ENCODE results near the gene MAP3K21. TPM values are rescaled to one million over a fixed set of nuclear protein-coding genes. Genes with fewer than 3 reads are reported as not detected.

Gene MAP3K21
- total RNA-seq, 2 experiments from 2014 or later, result 0.44 to 0.45 TPM

- Mint-ChIP-seq H3K36me3 (ENCODE audit: low read depth) (no peaks in the 10 kb centered on the region), H3K4me3 (no peak overlapping the region), H3K4me1 (ENCODE audit: low read depth) (no peaks in the 10 kb centered on the region), H3K27ac (no peak overlapping the region), H3K27me3 (ENCODE audit: low read depth) (peaks cover 3% of the 10 kb centered on the region), H3K9me3 (ENCODE audit: insufficient read depth) (no peaks in the 10 kb centered on the region)
- ChIA-PET CTCF (no interaction called here), POLR2A (no interaction called here)
- ATAC-seq (no peak), DNase-seq (no peak)
Measured at GRCh38 chr1:233381806-233382205, 54.3 kb downstream of the MAP3K21 start.

GRCh38 chr1:233383984-233384383 is 56.5 kb downstream of the MAP3K21 start:
- CTCF ChIA-PET, result interaction anchor here (1.0 to 1.1 kb wide), 2 partner anchors 8 to 18 kb away, joined by 3 to 4 read pairs; no protein-coding TSS in a partner anchor
- no peaks in the 10 kb centered on the region for H3K9me3 Mint-ChIP-seq (ENCODE audit: insufficient read depth)

GRCh38 chr1:233386336-233386735 is 58.8 kb downstream of the MAP3K21 start:
- Mint-ChIP-seq H3K4me1 (ENCODE audit: low read depth) (no peaks in the 10 kb centered on the region), H3K36me3 (ENCODE audit: low read depth) (no peaks in the 10 kb centered on the region), H3K9me3 (ENCODE audit: insufficient read depth) (no peaks in the 10 kb centered on the region), H3K27ac (no peak overlapping the region), H3K4me3 (no peak overlapping the region), H3K27me3 (ENCODE audit: low read depth) (peaks cover 23% of the 10 kb centered on the region)
- ATAC-seq (no peak), DNase-seq (no peak)
- ChIA-PET POLR2A (no interaction called here), CTCF (interaction anchor here (1.3 kb wide), 1 partner anchor 55 kb away, joined by 4 read pairs; no protein-coding TSS in a partner anchor)

More at GRCh38 chr1:233383984-233384383, 56.5 kb downstream of the MAP3K21 start:
- H3K36me3 Mint-ChIP-seq (ENCODE audit: low read depth), result no peaks in the 10 kb centered on the region
- ATAC-seq (no peak), DNase-seq (no peak)
- POLR2A ChIA-PET, result no interaction called here
- no peak overlapping the region for H3K4me3 Mint-ChIP-seq
- peaks cover 10% of the 10 kb centered on the region for H3K27me3 Mint-ChIP-seq (ENCODE audit: low read depth)
- H3K4me1 Mint-ChIP-seq (ENCODE audit: low read depth), result no peaks in the 10 kb centered on the region
- H3K27ac Mint-ChIP-seq, result no peak overlapping the region

GRCh38 chr1:233387585-233387984 is 60.1 kb downstream of the MAP3K21 start:
- DNase-seq (no peak), ATAC-seq (no peak)
- Mint-ChIP-seq H3K4me3 (no peak overlapping the region), H3K27me3 (ENCODE audit: low read depth) (peaks cover 24% of the 10 kb centered on the region), H3K4me1 (ENCODE audit: low read depth) (no peaks in the 10 kb centered on the region), H3K27ac (no peak overlapping the region), H3K36me3 (ENCODE audit: low read depth) (no peaks in the 10 kb centered on the region), H3K9me3 (ENCODE audit: insufficient read depth) (no peaks in the 10 kb centered on the region)
- ChIA-PET POLR2A (interaction anchor here (0.6 kb wide), 1 partner anchor 872 kb away, joined by 3 read pairs; no protein-coding TSS in a partner anchor), CTCF (interaction anchor here (1.3 kb wide), 1 partner anchor 53 kb away, joined by 4 read pairs; no protein-coding TSS in a partner anchor)

GRCh38 chr1:233389169-233389568 is 61.6 kb downstream of the MAP3K21 start:
- ChIA-PET CTCF (no interaction called here), POLR2A (no interaction called here)
- ATAC-seq (no peak), DNase-seq (no peak)
- peaks cover 24% of the 10 kb centered on the region for H3K27me3 Mint-ChIP-seq (ENCODE audit: low read depth)
- no peaks in the 10 kb centered on the region for H3K4me1 Mint-ChIP-seq (ENCODE audit: low read depth)
- no peaks in the 10 kb centered on the region for H3K36me3 Mint-ChIP-seq (ENCODE audit: low read depth)
- H3K4me3 Mint-ChIP-seq, result no peak overlapping the region
- H3K27ac Mint-ChIP-seq, result no peak overlapping the region
- no peaks in the 10 kb centered on the region for H3K9me3 Mint-ChIP-seq (ENCODE audit: insufficient read depth)

GRCh38 chr1:233389893-233390292 is 62.4 kb downstream of the MAP3K21 start:
- Mint-ChIP-seq H3K27me3 (ENCODE audit: low read depth) (peaks cover 24% of the 10 kb centered on the region), H3K9me3 (ENCODE audit: insufficient read depth) (no peaks in the 10 kb centered on the region), H3K4me1 (ENCODE audit: low read depth) (no peaks in the 10 kb centered on the region), H3K27ac (no peak overlapping the region), H3K4me3 (no peak overlapping the region), H3K36me3 (ENCODE audit: low read depth) (no peaks in the 10 kb centered on the region)
- ATAC-seq, result no peak
- ChIA-PET POLR2A (no interaction called here), CTCF (no interaction called here)
- no peak for DNase-seq

- no peaks in the 10 kb centered on the region for H3K9me3 Mint-ChIP-seq (ENCODE audit: insufficient read depth)
- no peak overlapping the region for H3K27ac Mint-ChIP-seq
- DNase-seq, result no peak
- no peaks in the 10 kb centered on the region for H3K36me3 Mint-ChIP-seq (ENCODE audit: low read depth)
- no peak overlapping the region for H3K4me3 Mint-ChIP-seq
- H3K27me3 Mint-ChIP-seq (ENCODE audit: low read depth), result peaks cover 24% of the 10 kb centered on the region
- CTCF ChIA-PET, result interaction anchor here (1.4 kb wide), 1 partner anchor 7 kb away, joined by 3 read pairs; no protein-coding TSS in a partner anchor
- ATAC-seq, result no peak
- POLR2A ChIA-PET, result no interaction called here
- H3K4me1 Mint-ChIP-seq (ENCODE audit: low read depth), result no peaks in the 10 kb centered on the region
Measured at GRCh38 chr1:233390842-233391737, 63.6 kb downstream of the MAP3K21 start.

GRCh38 chr1:233393084-233393840 is 65.7 kb downstream of the MAP3K21 start:
- ATAC-seq (no peak), DNase-seq (no peak)
- H3K4me3 Mint-ChIP-seq, result no peak overlapping the region
- no peak overlapping the region for H3K27ac Mint-ChIP-seq
- ChIA-PET POLR2A (no interaction called here), CTCF (interaction anchor here (0.8 to 1.7 kb wide), 5 partner anchors 26 to 722 kb away, joined by 3 to 6 read pairs (median 4); no protein-coding TSS in a partner anchor)
- H3K9me3 Mint-ChIP-seq (ENCODE audit: insufficient read depth), result no peaks in the 10 kb centered on the region
- no peaks in the 10 kb centered on the region for H3K36me3 Mint-ChIP-seq (ENCODE audit: low read depth)
- H3K27me3 Mint-ChIP-seq (ENCODE audit: low read depth), result peaks cover 22% of the 10 kb centered on the region
- H3K4me1 Mint-ChIP-seq (ENCODE audit: low read depth), result no peaks in the 10 kb centered on the region

GRCh38 chr1:233393926-233394680 is 66.6 kb downstream of the MAP3K21 start:
- peaks cover 17% of the 10 kb centered on the region for H3K27me3 Mint-ChIP-seq (ENCODE audit: low read depth)
- no peaks in the 10 kb centered on the region for H3K36me3 Mint-ChIP-seq (ENCODE audit: low read depth)
- no peak overlapping the region for H3K27ac Mint-ChIP-seq
- DNase-seq, result no peak
- no peak for ATAC-seq
- H3K4me3 Mint-ChIP-seq, result no peak overlapping the region
- POLR2A ChIA-PET, result no interaction called here
- H3K4me1 Mint-ChIP-seq (ENCODE audit: low read depth), result no peaks in the 10 kb centered on the region
- no peaks in the 10 kb centered on the region for H3K9me3 Mint-ChIP-seq (ENCODE audit: insufficient read depth)
- CTCF ChIA-PET, result interaction anchor here (1.0 to 1.2 kb wide), 3 partner anchors 29 to 721 kb away, joined by 3 to 6 read pairs (median 4); no protein-coding TSS in a partner anchor

GRCh38 chr1:233394860-233395717 is 67.6 kb downstream of the MAP3K21 start:
- DNase-seq, result peak; percentile 41
- POLR2A ChIA-PET, result no interaction called here
- Mint-ChIP-seq H3K27ac (no peak overlapping the region), H3K27me3 (ENCODE audit: low read depth) (peaks cover 12% of the 10 kb centered on the region), H3K9me3 (ENCODE audit: insufficient read depth) (no peaks in the 10 kb centered on the region), H3K36me3 (ENCODE audit: low read depth) (no peaks in the 10 kb centered on the region), H3K4me1 (ENCODE audit: low read depth) (no peaks in the 10 kb centered on the region), H3K4me3 (no peak overlapping the region)
- CTCF ChIA-PET, result interaction anchor here (1.0 to 1.3 kb wide), 3 partner anchors 11 to 396 kb away, joined by 3 to 4 read pairs (median 4); no protein-coding TSS in a partner anchor
- peak; percentile 67 for ATAC-seq

Measured in activated CD8-positive, alpha-beta T cell treated with anti-CD3 and anti-CD28 coated beads, Interleukin-2, amount 10 ng/mL, durations not matched to agents 7 days and 5 days (primary cell).